Retinal pigment epithelial cell (primary cell): ENCODE results near the gene FAM20C.

Source experiments
- DNase-seq: peaks from one replicate; pipeline ENCODE4 v3.0.0-alpha.2; 2010; ENCODE audit warnings: low read depth
- H3K4me3 ChIP-seq: 2 replicates; pipeline ENCODE4 v1.5.1; 2011; ENCODE audit warnings: mild to moderate bottlenecking, low read length, control low read depth, moderate library complexity
- TF ChIP-seq, protein P1 (sequence below): conservative IDR thresholded peaks from 2 replicates; pipeline ENCODE4 v1.5.1; 2011; ENCODE audit warnings: low read depth, low read length, control low read depth, inconsistent platforms

The FAM20C gene

DNA sequence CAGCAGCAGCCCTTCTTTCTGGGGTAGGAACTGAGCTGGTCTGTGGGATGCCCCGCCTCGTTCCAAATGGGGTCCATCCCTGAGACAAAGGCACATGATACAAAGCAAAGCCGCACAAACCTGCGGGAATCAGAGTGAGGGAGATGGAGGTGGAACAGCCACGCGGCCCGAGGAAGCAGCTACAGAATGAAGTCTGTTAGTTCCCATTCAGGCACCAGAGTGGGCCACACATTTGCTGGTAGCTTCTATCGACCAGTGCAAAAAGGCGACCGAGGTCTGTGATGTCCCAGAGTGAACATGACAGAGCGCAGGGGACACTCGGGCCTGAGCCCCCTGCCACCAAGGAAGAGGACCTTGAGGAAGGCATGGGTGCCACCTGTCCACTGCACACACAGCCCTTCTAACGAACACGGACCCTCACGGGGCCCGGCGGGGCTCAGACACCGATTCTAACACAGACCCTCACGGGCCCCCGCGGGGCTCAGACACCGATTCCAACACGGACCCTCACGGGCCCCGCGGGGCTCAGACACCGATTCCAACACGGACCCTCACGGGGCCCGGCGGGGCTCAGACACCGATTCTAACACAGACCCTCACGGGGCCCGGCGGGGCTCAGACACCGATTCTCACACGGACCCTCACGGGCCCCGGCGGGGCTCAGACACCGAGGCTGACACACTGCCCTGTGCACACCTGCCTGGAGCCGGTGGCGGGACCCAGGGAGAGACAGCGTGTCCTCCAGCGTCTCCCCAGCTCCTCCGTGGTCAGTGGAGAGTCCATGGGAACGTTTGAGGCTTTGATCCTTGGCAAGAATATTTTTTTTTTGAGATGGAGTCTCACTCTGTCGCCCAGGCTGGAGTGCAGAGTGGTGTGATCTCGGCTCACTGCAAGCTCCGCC, 32.8 kb upstream of the FAM20C start:
- DNase-seq, result no peak
- TF ChIP-seq, protein P1, sequence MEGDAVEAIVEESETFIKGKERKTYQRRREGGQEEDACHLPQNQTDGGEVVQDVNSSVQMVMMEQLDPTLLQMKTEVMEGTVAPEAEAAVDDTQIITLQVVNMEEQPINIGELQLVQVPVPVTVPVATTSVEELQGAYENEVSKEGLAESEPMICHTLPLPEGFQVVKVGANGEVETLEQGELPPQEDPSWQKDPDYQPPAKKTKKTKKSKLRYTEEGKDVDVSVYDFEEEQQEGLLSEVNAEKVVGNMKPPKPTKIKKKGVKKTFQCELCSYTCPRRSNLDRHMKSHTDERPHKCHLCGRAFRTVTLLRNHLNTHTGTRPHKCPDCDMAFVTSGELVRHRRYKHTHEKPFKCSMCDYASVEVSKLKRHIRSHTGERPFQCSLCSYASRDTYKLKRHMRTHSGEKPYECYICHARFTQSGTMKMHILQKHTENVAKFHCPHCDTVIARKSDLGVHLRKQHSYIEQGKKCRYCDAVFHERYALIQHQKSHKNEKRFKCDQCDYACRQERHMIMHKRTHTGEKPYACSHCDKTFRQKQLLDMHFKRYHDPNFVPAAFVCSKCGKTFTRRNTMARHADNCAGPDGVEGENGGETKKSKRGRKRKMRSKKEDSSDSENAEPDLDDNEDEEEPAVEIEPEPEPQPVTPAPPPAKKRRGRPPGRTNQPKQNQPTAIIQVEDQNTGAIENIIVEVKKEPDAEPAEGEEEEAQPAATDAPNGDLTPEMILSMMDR, result no peak
- H3K4me3 ChIP-seq, result no peak overlapping the region

DNA sequence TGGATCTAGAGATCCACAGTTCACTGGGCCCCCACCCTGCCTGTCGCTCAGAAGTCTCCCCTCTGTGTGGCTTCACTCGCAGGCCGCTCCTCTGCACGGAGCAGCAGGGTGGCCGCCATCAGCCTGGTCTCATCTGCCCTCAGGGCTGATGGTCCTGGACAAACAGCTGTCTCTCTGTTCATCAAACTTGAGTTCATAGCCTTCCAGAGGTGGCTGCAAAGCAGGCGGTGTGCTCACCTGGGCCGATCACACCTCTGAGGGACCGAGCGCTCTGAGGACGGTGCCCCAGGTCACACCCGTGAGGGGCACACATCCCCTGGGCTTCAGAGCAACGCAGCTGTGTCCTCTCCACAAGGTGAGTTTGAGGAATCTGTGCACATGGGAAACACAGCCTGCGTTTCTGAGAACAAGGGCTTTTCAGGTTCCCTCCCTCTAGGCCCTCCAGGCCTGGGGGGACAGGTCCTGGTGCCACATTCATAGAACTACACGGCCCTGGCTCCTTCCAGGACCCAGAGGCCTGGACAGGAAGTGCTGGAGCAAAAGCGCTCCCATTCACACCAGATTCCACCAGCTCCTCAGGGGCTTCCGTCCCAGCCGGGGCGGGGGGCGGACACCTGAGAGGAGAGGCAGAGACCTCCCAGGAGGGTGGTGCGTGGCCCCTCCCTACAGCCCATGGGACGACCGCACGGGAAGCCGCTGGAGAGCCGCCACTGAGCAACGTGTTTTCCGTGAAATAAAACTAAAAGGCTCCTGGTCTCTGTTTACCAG, 31.2 kb upstream of the FAM20C start:
- TF ChIP-seq, protein P1, result no peak
- no peak for DNase-seq
- no peak overlapping the region for H3K4me3 ChIP-seq

- TF ChIP-seq, protein P1, result no peak
- no peak overlapping the region for H3K4me3 ChIP-seq
- no peak for DNase-seq
Measured at GRCh38 chr7:162632-163297, 29.6 kb upstream of the FAM20C start.

DNA sequence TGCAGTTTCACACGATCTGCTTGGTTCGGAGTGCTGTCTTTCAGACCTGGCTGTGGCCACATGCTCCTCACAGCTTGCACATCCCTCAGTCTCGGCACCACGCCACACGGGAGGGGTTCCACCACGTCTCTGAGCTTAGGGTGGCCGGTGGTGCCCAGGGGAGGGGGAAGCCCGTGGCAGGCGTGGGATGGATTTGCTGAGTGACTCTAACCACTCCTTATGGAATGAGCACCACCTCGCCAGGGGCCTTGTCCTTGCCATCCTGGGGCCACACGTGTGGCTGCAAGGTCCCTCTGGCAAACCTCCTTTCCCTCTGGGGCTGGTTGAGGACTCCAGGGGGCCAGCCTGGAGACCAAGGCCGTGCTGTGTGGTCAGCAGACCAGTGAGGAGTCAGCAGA, 29.1 kb upstream of the FAM20C start:
- H3K4me3 ChIP-seq, result no peak overlapping the region
- no peak for DNase-seq
- TF ChIP-seq, protein P1, result no peak

GRCh38 chr7:163971-164881, 28.1 kb upstream of the FAM20C start:
- no peak overlapping the region for H3K4me3 ChIP-seq
- no peak for DNase-seq
- TF ChIP-seq, protein P1, result no peak
